Sciatic nerve (tissue), 2 donors: Measurements from ENCODE around the gene ELMO1. TPM values are rescaled to one million over a fixed set of nuclear protein-coding genes. Genes with fewer than 3 reads are reported as not detected.
A peak's percentile ranks its signal among the peaks of the same experiment; 100 is the strongest.

Experiments used
- ATAC-seq: fragments of 200-7000 bp; cut with Tn5 transposase; one replicate; pipeline ENCODE4 v1.9.1; 2020; ENCODE audit warnings: mild to moderate bottlenecking, moderate library complexity
- DNase-seq: peaks from one replicate; pipeline ENCODE4 v3.0.0-alpha.2; 2020; ENCODE audit warnings: low spot score
- intact Hi-C: fragments of 100-400 bp; cut with DNase I; formaldehyde crosslinking; loops from one replicate; pipeline ENCODE4 v1.14.2; 2022
- total RNA-seq: library from RNA; stranded (reverse); fragmentation: NEBNext Ultra II Directional; extraction: Animal tissue kit (Norgen Biotek cat#: 25700); gene quantifications from one replicate; pipeline ENCODE4 v1.2.1, GENCODE V29; 2021
- donor health status: DM: no; HTN: no; CAD: no.
- donor health status: DM: no; HTN: no; CAD: no.

ELMO1 gene
- total RNA-seq, 1 donor from 2014 or later, result 151 TPM

- ATAC-seq, result no peak
- intact Hi-C loops, result no loop called here
- DNase-seq, result no peak
These were observed 58.5 kb downstream of the ELMO1 start for GRCh38 chr7:37390114-37390513.

DNA sequence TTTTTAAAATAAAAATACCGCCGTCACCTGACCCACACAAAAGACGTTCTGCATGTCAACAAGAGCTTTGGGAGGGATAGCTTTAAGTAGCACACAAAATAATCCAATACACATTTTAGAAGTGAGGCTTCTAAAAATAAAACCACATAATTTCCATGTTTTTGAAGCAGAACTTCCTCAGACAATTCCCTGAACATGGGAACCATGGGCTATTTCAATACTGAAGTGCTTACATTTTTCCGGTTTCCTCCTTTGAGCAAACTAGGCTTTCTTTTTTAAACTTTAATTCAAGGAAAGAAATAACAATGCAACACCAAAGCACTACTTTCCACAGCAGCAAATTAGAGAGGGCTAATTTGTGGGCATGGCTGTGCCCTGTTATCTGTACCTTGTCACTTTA lies 59.9 kb downstream of the ELMO1 start:
- DNase-seq (no peak), ATAC-seq (no peak)
- intact Hi-C loops, result no loop called here

- DNase-seq (no peak), ATAC-seq (peak; percentile 56)
- intact Hi-C loops, result no loop called here
These were observed 62.9 kb downstream of the ELMO1 start for GRCh38 chr7:37385787-37386186.

GRCh38 chr7:37382546-37383088 lies 66.0 kb downstream of the ELMO1 start:
- intact Hi-C loops, result no loop called here
- no peak for ATAC-seq
- DNase-seq, result no peak

DNA sequence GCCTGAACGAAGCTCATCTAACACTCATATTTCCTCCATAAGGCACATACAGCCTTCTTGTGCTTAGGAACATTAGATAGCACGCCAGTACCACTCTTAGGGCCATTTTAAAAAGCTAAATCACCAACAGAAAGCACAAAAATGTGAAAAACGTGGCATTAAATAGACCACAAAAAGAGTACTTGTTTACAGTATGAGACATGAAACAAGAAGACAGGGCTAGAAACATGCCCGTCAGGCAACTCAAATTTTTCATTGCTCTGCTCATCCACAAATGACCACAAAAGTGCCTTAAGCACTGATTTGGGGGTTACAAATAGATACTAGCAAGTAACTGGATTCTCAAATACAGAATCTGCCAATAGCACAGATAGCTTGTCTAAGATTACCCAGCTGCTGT lies 67.8 kb downstream of the ELMO1 start:
- ATAC-seq (no peak), DNase-seq (no peak)
- intact Hi-C loops, result no loop called here

GRCh38 chr7:37379546-37380277 lies 69.0 kb downstream of the ELMO1 start:
- intact Hi-C loops, result no loop called here
- ATAC-seq (no peak), DNase-seq (no peak)

DNA sequence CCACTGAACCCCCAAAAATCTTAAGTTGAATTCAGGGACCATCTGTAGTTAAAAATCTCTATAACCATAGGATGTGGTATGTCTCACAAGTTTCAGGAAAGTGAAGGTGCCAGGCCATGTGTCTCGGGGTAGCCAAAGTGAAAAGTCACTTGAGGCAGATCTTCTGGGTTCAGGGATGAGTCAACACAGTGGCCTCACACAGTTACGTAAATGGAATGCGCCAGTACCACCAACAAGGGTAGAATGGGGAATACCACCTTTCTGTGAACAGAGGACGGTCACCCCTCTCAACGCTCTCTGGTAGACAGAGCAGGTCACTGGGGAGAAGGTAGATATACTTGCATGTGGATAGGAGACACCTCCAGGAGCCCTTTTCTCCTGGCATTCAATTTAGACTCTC lies 71.4 kb downstream of the ELMO1 start:
- DNase-seq (no peak), ATAC-seq (no peak)
- intact Hi-C loops, result no loop called here

DNA sequence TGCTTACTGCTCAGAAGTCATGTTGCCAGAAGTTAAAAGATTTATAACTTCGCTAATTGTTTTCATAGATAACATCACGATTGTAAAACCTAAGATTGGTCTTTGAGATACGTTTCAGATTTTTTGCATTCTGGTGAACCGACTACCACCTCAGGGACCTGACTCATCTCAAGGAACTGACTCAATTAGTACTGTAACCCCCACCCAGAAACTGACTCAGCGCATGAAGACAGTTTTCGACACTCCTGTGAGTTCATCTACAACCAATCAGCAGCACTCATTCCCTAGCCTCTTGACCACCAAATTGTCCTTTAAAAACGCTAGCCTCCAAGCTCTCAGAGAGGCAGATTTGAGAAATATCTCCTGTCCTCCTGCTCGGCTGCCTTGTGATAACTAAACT lies 72.3 kb downstream of the ELMO1 start:
- DNase-seq (no peak), ATAC-seq (no peak)
- intact Hi-C loops, result no loop called here

DNA sequence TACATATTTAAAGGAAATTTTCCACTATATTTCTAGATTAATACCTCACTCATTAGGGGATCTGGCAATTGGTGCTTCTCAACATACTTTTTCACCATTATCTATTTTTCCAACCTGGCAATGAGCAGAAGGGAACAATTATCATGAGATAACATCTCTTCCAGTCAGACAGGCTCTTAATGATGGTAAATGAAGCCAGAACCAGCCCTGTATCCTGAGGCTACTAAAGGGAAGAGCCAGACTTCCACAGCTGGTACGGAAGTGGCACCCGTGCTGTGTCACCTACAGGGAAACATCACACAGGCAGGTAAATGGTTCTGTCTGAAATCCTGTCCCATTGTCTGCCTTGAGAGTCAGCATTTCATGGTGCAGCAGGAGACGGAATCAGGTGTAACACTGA lies 75.9 kb downstream of the ELMO1 start:
- ATAC-seq, result no peak
- DNase-seq, result no peak
- intact Hi-C loops, result no loop called here

DNA sequence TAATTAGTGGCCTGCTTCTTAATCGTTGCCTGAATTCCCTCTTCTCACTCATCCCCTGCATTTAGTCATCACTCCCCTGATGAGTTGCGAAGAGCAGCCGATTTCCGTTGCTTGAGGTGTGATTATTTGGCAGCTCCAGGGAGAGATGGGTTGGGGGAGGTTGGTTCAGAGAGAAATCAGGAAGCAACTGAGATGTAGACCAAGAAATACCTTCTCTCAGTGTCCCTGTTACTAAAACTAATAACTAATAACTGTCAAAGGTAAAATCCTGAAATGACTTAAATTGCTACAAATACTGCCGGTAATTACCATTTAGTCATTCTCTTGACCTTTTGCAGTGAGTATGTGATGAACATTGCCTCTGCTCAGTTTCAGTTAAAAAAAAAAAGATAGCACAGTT lies 76.9 kb downstream of the ELMO1 start:
- DNase-seq, result no peak
- intact Hi-C loops, result no loop called here
- no peak for ATAC-seq

- no peak for DNase-seq
- ATAC-seq, result peak; percentile 44
- intact Hi-C loops, result no loop called here
These were observed 78.8 kb downstream of the ELMO1 start for GRCh38 chr7:37369906-37370305.

DNA sequence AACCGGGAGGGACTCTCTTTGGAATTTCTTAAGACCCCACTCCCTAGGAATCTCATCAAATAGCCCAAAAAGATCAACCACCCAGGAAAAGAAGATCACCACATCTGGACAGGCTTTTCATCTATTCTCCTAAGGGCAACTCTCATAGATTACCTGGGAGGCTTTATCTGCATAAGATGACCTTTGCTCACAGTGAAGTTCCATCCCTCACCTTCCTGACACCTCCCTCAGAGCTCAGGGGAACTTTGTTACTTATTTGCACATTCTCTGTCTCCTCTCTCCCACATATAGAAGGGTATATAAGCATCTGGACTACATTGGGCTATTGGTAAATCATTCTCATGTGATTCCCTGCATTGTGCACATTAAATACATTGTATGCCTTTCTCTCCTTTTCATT lies 80.1 kb downstream of the ELMO1 start:
- no peak for ATAC-seq
- intact Hi-C loops, result no loop called here
- no peak for DNase-seq

DNA sequence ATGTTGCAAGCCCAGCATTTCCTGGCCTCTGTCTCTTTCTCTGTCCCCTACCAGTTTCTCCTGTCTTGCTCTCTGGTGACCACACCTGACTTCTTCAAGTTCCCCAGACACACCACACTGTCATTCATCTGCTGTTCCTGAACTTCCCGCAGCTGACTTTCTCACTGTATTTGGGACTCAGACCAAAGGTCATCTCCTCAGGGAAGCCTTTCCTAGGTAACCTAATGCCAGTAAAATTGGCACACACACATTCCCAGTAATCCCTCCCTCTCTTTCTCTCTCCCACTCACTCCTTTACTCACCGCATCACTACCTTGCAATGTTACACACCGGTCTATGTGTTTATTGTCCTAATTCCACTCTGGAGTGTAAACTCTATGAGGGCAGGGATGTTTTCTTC lies 81.7 kb downstream of the ELMO1 start:
- ATAC-seq, result no peak
- intact Hi-C loops, result no loop called here
- DNase-seq, result no peak

- DNase-seq, result no peak
- ATAC-seq, result no peak
- intact Hi-C loops, result no loop called here
These were observed 82.2 kb downstream of the ELMO1 start for GRCh38 chr7:37366445-37366844.

- intact Hi-C loops, result no loop called here
- DNase-seq (no peak), ATAC-seq (no peak)
These were observed 83.3 kb downstream of the ELMO1 start for GRCh38 chr7:37365405-37365804.

- intact Hi-C loops, result no loop called here
- ATAC-seq (no peak), DNase-seq (no peak)
These were observed 83.8 kb downstream of the ELMO1 start for GRCh38 chr7:37364856-37365255.

GRCh38 chr7:37363536-37364491 lies 84.8 kb downstream of the ELMO1 start:
- no peak for ATAC-seq
- DNase-seq, result no peak
- intact Hi-C loops, result no loop called here

DNA sequence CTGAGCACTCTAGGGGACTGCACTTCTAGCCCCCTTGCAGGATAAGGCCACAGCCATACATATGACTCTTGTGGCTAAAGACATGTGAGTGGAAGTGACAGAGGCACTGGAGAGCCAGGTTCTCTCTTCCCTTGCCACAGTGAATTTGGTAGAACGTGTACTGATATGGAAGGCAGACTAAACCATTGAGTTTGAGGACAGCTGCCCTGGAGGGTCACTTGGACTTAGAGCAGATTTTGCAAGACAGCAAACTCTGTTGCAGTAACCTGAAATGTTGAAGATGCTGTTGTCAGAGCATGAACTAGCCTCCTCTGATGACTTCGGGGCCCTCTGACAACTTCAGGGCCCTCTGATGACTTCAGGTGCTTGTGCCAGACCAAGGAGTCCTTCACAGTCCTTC lies 85.9 kb downstream of the ELMO1 start:
- ATAC-seq (no peak), DNase-seq (no peak)
- intact Hi-C loops, result no loop called here

- ATAC-seq, result no peak
- DNase-seq, result no peak
- intact Hi-C loops, result no loop called here
These were observed 88.2 kb downstream of the ELMO1 start for GRCh38 chr7:37360484-37360883.
